Uterus (tissue), 4 donors: ENCODE measurements around the gene CYLC2. TPM values are rescaled to one million over a fixed set of nuclear protein-coding genes. Genes with fewer than 3 reads are reported as not detected.

Source experiments
- DNase-seq, 2 donors: peaks; one replicate each; pipeline ENCODE4 v3.0.0-alpha.2; 2019 to 2020
- H3K27ac ChIP-seq, 2 donors: fragments of 200-600 bp; sonication (generic); 1 replicate in 1 of 2; 2 replicates in 1 of 2; pipeline ENCODE4 v1.5.1; 2016 to 2018
- H3K27me3 ChIP-seq, 2 donors: fragments of 200-600 bp; sonication (generic); one replicate each; pipeline ENCODE4 v1.5.1; 2018 to 2019; ENCODE audit warnings: control low read depth in 1 of 2
- H3K36me3 ChIP-seq, 2 donors: fragments of 200-600 bp; sonication (generic); one replicate each; pipeline ENCODE4 v1.5.1; 2019; ENCODE audit warnings: control low read depth in 1 of 2
- H3K4me1 ChIP-seq, 2 donors: fragments of 200-600 bp; sonication (generic); one replicate each; pipeline ENCODE4 v1.5.1; 2018 to 2019; ENCODE audit warnings: control low read depth in 1 of 2
- H3K4me3 ChIP-seq, 2 donors: fragments of 200-600 bp; sonication (generic); 1 replicate in 1 of 2; 2 replicates in 1 of 2; pipeline ENCODE4 v1.5.1; 2018 to 2019; ENCODE audit warnings: mild to moderate bottlenecking in 1 of 2
- H3K9me3 ChIP-seq, 2 donors: fragments of 200-600 bp; sonication (generic); one replicate each; pipeline ENCODE4 v1.5.1; 2019; ENCODE audit warnings: control low read depth in 1 of 2
- POLR2A ChIP-seq, 2 donors: fragments of 450-650 bp; IDR thresholded peaks; one replicate each; pipeline ENCODE4 v1.6.1; 2016; ENCODE audit warnings: antibody characterized with exemption in 2 of 2, mild to moderate bottlenecking in 1 of 2, moderate library complexity in 1 of 2
- intact Hi-C: fragments of 100-400 bp; cut with DNase I; formaldehyde crosslinking; loops from one replicate; pipeline ENCODE4 v1.15.1; 2023; ENCODE audit warnings: low total_unique reads
- total RNA-seq, 4 donors: library from RNA; depleted of rRNA in 3 of 4; stranded (reverse); fragments of >200 nt in 3 of 4; gene quantifications; one replicate each; pipeline versions ENCODE4 v1.1.0 to v1.2.4, GENCODE V29; 2014 to 2023
- TF ChIP-seq, protein P1 (sequence below), 4 experiments: fragments of 200-600 bp in 2 of 4; fragments of 450-650 bp in 2 of 4; sonication (generic) in 2 of 4; IDR thresholded peaks; one replicate each; pipeline ENCODE4 v1.5.1; 2016 to 2019; ENCODE audit warnings: antibody characterized with exemption in 4 of 4, mild to moderate bottlenecking in 2 of 4, moderate library complexity in 1 of 4
- donor health status: DM: yes; HTN: yes; CAD: no.

CYLC2 gene
- total RNA-seq, 4 donors from 2014 or later = not detected

DNA sequence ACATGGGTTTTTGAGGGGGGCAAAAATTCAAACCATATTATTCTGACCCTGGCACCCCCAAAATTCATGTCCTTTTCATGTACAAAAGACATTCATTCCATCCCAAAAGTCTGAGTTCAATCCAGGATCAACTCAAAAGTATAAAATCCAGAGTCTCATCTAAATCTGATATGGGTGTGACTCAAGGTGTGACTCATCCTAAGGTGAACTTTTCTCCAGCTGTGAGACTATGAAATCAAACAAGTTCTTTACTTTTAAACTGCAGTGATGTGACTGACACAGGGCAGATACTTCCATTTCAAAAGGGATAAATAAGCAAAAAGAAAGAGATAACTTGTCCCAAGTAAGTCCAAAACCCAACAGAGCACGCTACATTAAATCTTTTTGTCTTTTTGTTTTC, 20.6 kb upstream of the CYLC2 start:
- no peak for DNase-seq
- no peak overlapping the region for H3K27ac ChIP-seq
- no peak overlapping the region for H3K4me3 ChIP-seq
- no peaks in the 10 kb centered on the region for H3K36me3 ChIP-seq
- intact Hi-C loops = no loop called here
- TF ChIP-seq POLR2A (IDR thresholded peaks at IDR 0.05) = no peak
- TF ChIP-seq, protein P1, sequence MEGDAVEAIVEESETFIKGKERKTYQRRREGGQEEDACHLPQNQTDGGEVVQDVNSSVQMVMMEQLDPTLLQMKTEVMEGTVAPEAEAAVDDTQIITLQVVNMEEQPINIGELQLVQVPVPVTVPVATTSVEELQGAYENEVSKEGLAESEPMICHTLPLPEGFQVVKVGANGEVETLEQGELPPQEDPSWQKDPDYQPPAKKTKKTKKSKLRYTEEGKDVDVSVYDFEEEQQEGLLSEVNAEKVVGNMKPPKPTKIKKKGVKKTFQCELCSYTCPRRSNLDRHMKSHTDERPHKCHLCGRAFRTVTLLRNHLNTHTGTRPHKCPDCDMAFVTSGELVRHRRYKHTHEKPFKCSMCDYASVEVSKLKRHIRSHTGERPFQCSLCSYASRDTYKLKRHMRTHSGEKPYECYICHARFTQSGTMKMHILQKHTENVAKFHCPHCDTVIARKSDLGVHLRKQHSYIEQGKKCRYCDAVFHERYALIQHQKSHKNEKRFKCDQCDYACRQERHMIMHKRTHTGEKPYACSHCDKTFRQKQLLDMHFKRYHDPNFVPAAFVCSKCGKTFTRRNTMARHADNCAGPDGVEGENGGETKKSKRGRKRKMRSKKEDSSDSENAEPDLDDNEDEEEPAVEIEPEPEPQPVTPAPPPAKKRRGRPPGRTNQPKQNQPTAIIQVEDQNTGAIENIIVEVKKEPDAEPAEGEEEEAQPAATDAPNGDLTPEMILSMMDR (IDR thresholded peaks at IDR 0.05) = no peak
- no peaks in the 10 kb centered on the region for H3K4me1 ChIP-seq
- no peaks in the 10 kb centered on the region for H3K27me3 ChIP-seq
- peaks cover 0 to 11% of the 10 kb centered on the region in 2 donors for H3K9me3 ChIP-seq

DNA sequence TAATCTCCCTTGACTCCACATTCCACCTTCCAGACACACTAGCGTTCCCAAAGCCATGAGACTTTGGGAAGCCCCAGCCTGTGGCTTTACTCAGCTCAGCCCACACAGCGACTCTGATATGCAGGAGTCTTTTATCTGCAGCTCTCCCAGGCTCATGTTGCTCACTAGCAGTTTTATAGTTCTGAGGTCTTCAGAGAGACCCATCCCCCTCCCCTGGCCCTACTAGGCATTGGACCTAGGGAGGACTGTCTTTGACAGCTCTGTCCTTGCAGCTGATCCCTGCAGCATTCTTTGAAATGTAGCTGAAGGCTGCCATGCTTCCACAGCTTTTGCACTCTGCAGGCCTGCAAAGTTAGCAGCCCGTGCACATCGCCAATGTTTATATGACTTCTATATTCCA, 19.9 kb upstream of the CYLC2 start:
- no peaks in the 10 kb centered on the region for H3K27me3 ChIP-seq
- no peaks in the 10 kb centered on the region for H3K36me3 ChIP-seq
- intact Hi-C loops = no loop called here
- no peaks in the 10 kb centered on the region for H3K4me1 ChIP-seq
- peaks cover 0 to 6% of the 10 kb centered on the region in 2 donors for H3K9me3 ChIP-seq
- TF ChIP-seq POLR2A (IDR thresholded peaks at IDR 0.05) = no peak
- TF ChIP-seq, protein P1 (IDR thresholded peaks at IDR 0.05) = no peak
- no peak overlapping the region for H3K4me3 ChIP-seq
- no peak overlapping the region for H3K27ac ChIP-seq
- DNase-seq = no peak

DNA sequence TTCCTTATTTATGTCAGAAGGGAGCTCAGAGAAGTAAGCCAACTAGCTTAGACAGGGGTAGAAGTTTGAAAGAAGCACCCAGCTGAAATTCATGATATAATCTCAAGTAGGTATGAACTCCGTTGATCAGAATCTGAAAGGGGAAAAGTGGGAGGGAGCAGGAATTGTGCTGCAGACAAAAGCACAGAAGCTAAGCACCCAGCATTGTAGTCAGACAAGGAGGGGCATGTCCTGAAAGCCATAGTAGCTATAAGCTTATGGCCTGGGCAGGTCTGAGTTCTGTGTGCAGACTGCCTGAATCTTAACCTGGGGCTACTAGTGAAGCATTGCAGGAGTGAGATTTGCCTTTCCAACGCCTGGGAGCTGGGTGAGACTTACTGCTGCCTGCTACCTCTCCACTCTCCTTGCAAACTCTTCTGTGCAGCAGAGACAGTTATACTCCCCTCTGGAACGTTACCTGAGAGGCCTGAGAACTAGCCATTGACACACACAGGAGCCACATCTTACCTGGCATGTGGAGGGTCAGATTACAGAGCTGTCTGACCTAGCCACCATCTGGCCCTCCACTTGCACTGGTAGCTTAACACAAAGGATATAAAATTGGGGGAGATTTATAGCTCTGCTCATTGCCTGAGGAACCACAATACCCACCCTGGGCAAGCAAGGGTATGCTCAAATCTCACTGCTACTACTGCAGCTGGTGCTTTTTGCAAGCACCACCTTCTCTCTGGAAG, 9.8 kb upstream of the CYLC2 start:
- DNase-seq = no peak
- H3K27ac ChIP-seq = no peak overlapping the region
- H3K9me3 ChIP-seq = no peaks in the 10 kb centered on the region
- intact Hi-C loops = no loop called here
- no peak overlapping the region for H3K4me3 ChIP-seq
- H3K4me1 ChIP-seq = no peaks in the 10 kb centered on the region
- TF ChIP-seq POLR2A (IDR thresholded peaks at IDR 0.05) = no peak
- TF ChIP-seq, protein P1 (IDR thresholded peaks at IDR 0.05) = no peak
- H3K36me3 ChIP-seq = no peaks in the 10 kb centered on the region
- no peaks in the 10 kb centered on the region for H3K27me3 ChIP-seq

DNA sequence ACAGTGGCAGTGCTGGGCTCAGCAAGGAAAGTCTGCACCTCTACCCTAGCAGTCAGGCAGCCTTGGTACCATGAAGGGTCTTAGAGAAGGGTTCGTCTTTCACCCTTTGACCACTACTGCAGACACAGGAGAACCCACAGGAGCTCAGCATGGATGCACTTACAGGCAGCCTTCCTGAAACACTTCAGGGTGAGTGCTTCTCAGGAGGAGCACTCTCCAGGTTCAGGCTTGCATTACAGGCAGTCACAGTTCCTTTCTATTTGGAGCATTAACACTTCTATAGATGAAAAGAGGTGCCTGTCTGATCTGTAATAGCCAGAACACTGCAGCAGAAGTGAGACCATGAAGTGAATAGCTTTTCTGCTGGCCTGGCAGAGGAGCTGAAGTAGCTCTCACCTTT, 8.7 kb upstream of the CYLC2 start:
- Histone ChIP-seq H3K36me3 (no peaks in the 10 kb centered on the region), H3K4me1 (no peaks in the 10 kb centered on the region), H3K4me3 (no peak overlapping the region), H3K27ac (no peak overlapping the region), H3K9me3 (no peaks in the 10 kb centered on the region), H3K27me3 (no peaks in the 10 kb centered on the region)
- no peak for TF ChIP-seq POLR2A (IDR thresholded peaks at IDR 0.05)
- TF ChIP-seq, protein P1 (IDR thresholded peaks at IDR 0.05) = no peak
- DNase-seq = no peak
- intact Hi-C loops = no loop called here

DNA sequence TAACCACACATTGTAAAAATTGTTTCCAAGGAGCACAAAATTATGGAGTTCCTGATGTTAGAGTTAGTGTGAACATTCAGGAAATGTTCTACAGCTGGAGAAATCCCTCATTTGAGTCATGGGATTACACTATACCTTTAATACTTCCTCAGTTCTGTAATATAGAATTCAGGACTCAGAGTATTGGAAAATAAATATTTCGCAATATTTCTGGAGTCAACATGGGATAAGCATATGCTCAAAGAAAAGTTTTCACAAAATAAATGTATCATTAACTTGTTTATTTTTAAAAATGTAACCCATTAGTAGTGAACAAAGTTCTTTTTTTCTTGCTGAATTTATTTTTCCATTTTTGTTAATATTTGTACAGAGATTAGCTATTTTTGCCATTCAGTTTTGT, 8.6 kb downstream of the CYLC2 start:
- Histone ChIP-seq H3K27ac (no peak overlapping the region), H3K4me1 (no peaks in the 10 kb centered on the region), H3K4me3 (no peak overlapping the region), H3K9me3 (no peaks in the 10 kb centered on the region), H3K27me3 (no peaks in the 10 kb centered on the region), H3K36me3 (no peaks in the 10 kb centered on the region)
- TF ChIP-seq, protein P1 (IDR thresholded peaks at IDR 0.05) = no peak
- no peak for TF ChIP-seq POLR2A (IDR thresholded peaks at IDR 0.05)
- intact Hi-C loops = no loop called here
- no peak for DNase-seq
